Smooth muscle cell of the pulmonary artery (primary cell): ENCODE results near the gene ZNF33B. TPM values are rescaled to one million over a fixed set of nuclear protein-coding genes. Genes with fewer than 3 reads are reported as not detected.

Experiments used
- total RNA-seq: library from RNA; depleted of rRNA; stranded (reverse); fragments of >200 nt; gene quantifications from 2 replicates; pipeline ENCODE4 v1.2.3, GENCODE V29; 2014

Gene ZNF33B
- 4.1 and 4.4 TPM in 2 replicates for total RNA-seq

GRCh38 chr10:42638055-42638820, at the start of gene ZNF33B:
TSS of gene ZNF33B (minus strand) at chr10:42638570. CDS start at chr10:42636928, 1,642 bp downstream.

Other genes with a start within 250 kb of the ZNF33B start
- gene BMS1, start 144.2 kb upstream of the ZNF33B start, total RNA-seq = 16.1 TPM in 2 replicates